GM18517 (cell line): ENCODE data around the gene OR13F1.
"Not testable (repeated sequence)": the region's sequence is repeated elsewhere in the genome, so short reads cannot be mapped to it uniquely, and the experiment has no call there.

Experiments
- ATAC-seq: cut with Tn5 transposase; IDR thresholded peaks from one replicate; pipeline ENCODE4 v1.9.1; 2021; ENCODE audit warnings: mild to moderate bottlenecking, moderate library complexity; ENCODE audit not compliant: unreplicated experiment

The OR13F1 gene

DNA sequence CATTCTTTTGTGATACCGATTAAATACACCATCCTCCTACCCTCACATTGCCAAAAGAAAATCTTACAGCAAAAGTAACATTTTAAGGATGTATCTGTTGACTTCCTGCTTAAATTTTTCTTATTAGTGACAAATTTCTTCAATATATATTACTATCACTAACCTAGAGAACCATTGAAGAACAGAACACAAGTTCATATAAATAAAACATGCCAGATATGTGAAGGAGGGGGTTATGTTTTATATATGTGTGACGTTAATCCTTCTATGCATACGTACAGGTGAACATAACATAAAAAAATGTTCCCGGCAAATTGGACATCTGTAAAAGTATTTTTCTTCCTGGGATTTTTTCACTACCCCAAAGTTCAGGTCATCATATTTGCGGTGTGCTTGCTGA, at the start of gene OR13F1:
Gene OR13F1, plus strand, starts transcription at position 301 of the 400 bp plus-strand sequence. Its CDS starts 0 bp downstream, at position 301.
- ATAC-seq: no peak

DNA sequence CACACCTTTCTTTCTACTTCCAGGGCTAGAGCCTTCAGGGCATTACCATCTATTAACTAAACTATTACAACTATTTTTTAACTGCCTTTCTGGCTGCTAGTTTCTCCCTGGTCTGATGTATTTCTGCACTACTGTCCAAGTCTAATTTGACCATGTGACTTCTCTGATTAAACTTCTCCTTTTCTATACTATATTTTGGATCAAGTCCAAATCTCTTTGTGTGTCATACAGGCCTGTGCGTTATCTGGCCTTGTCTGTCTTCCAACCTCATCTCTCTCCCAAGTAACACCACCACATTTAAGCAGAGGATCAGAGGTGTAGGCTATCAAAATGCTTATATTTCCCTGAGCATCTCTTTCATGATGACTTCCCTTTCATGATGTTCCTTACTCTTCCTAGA, 47.2 kb upstream of the OR13F1 start:
- ATAC-seq: no peak

DNA sequence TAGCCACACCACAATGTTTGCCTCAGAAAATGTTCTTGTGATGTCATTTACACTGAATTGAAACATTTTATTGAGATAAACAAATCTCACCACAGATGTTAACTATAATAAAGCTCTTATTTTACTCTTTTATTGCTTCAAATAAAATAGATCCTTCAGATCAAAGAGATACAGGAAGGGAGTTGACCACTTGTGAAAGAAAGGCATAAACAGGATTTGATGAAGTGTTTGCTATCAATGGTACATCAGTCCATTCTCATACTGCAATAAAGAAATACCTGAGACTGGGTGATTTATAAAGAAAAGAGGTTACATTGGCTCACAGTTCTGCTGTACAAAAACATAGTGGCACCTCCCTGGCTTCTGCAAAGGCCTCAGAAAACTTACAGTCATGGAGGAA, 40.2 kb upstream of the OR13F1 start:
- no peak for ATAC-seq

- ATAC-seq: no peak
These were observed 35.8 kb upstream of the OR13F1 start for GRCh38 chr9:104468261-104468660.

DNA sequence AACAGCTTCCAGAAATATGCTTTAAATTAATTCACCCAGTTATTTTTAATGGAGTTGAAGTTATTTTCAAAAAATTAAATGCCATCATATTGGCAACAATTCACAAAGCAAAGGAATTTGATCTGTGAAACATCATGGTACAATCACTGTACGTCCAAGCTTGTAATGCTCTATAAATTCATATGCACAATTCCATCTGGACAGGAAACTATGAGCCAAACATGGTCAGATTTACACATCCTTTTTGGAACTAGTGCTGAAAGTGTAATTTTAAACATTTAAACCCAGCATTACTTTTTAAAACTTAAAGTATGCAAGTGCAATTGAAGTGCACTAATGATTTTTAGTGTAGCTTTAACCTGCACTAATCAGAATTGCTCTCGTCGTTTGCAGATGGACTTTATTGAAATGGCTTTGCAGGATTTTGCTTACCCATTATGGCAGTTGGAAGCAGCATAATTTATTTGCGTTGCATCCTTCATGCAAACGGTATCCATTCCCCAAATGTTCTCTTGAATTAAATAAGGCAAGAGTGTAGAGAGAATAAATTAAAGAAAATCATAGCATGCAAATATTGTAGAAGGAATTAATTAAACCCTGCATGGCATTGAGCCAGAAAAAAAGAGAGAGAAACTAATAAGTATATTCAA, 21.0 kb upstream of the OR13F1 start:
- no peak for ATAC-seq

- ATAC-seq: no peak
These were observed 19.0 kb upstream of the OR13F1 start for GRCh38 chr9:104485014-104485413.

- ATAC-seq: no peak
These were observed 9.3 kb upstream of the OR13F1 start for GRCh38 chr9:104494808-104495207.

- no peak for ATAC-seq
These were observed 623 bp upstream of the OR13F1 start for GRCh38 chr9:104503440-104503839.

GRCh38 chr9:104506565-104506964, 2.5 kb downstream of the OR13F1 start:
- no peak for ATAC-seq

DNA sequence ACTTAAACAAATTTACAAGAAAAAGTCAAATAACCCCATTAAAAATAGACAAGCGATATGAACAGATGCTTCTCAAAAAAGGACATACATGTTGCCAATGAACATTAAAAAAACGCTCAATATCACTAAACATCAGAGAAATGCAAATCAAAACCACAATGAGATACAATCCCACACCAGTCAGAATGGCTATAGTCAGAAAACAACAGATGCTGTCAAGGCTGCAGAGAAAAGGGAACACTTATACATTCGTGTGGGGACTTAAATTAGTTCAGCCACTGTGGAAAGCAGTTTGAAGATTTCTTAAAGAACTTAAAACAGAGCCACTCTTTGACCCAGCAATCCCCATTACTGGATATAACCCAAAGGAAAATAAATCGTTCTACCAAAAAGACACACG, 10.8 kb downstream of the OR13F1 start:
- ATAC-seq: no peak

DNA sequence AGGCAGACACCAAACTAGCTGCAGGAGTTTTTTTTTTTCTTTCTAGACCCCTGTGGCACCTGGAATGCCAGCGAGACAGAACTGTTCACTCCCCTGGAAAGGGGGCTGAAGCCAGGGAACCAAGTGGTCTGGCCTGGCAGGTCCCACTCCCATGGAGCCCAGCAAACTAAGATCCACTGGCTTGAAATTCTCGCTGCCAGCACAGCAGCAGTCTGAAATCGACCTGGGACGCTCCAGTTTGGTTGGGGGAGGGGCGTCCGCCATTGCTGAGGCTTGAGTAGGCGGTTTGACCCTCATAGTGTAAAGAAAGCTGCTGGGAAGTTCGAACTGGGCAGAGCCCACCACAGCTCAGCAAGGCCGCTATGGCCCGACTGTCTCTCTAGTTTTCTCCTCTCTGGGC, 16.2 kb downstream of the OR13F1 start:
- ATAC-seq: not testable (repeated sequence)

GRCh38 chr9:104527109-104527508, 23.0 kb downstream of the OR13F1 start, which contains the start of gene OR13C4:
Gene OR13C4 (minus strand): TSS chr9:104527209. CDS start chr9:104527209, 0 bp downstream.
- no peak for ATAC-seq

- ATAC-seq: no peak
These were observed 32.7 kb downstream of the OR13F1 start, which contains the start of gene OR13C3 for GRCh38 chr9:104536756-104537155. Gene OR13C3 (minus strand): TSS chr9:104536856. CDS start chr9:104536723, 133 bp downstream.

DNA sequence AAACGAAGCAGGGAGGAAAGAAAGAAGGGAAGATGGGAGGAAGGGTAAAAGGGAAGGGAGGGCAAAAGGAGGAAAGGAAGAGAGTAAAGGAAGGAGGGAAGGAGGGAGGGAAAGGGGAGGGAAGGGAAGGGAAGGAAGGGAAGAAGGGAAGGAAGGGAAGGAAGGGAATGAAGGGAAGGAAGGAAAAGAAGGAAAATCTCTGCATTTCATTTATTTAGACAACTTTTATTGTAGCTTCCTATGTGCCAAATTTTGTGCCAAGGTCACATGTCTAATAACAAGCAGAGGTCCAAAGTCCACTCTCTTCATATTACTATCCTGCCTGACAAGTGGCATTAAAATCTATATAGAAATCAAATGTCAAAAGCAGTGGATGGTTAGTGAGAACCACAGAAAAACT, 35.2 kb downstream of the OR13F1 start:
- no peak for ATAC-seq

DNA sequence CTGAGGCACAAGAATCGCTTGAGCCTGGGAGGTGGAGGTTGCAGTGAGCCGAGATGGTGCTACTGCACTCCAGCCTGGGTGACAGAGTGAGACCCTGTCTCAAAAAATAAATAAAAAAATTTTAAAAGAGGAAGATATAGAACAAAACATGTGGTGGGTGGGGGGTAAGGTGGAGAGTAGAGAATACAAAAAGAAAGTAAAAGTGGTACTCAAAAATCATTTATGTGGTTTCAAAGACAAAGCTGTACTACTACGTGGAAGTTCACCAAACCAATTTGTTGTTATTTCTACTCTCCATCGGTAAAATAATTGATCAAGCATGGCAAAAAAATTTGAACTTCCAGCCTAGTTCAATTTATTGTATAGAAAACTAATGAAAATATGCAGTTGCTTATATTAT, 40.6 kb downstream of the OR13F1 start:
- ATAC-seq: no peak

DNA sequence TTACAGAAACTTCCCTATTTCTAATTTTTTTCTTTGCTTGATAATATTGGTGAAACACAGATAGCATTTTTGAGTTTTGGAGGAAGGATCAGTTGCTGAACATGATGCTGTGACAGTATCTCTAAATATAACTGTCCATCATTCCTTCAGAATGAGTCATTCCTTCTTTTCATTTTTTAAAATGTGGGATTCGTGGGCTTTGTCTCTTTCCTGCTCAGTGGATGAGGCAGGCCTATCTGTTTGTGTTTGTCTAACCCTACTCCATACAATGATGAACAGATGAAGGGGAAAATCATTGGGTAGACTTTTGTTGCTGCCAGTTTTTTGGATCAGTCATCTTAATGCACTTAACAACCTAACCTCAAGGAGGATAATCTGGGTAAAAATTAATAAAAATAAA, 49.2 kb downstream of the OR13F1 start:
- ATAC-seq: no peak
